HepG2 (cell line): ENCODE data around the gene CAPN9. TPM values are rescaled to one million over a fixed set of nuclear protein-coding genes. Genes with fewer than 3 reads are reported as not detected.
A peak's percentile ranks its signal among the peaks of the same experiment; 100 is the strongest.

Experiments
- AKNA ChIP-seq: sonication (generic); formaldehyde crosslinking; IDR thresholded peaks from 2 replicates; pipeline ENCODE4 v1.4.0; 2020; ENCODE audit warnings: missing genetic modification reagents, borderline replicate concordance
- HDAC1 ChIP-seq: sonication (generic); formaldehyde crosslinking; IDR thresholded peaks from 2 replicates; pipeline ENCODE4 v1.5.1; 2020; ENCODE audit warnings: mild to moderate bottlenecking, missing genetic modification reagents
- IKZF1 ChIP-seq: fragments of 450-650 bp; IDR thresholded peaks from 2 replicates; pipeline ENCODE4 v1.7.1; 2016
- KIAA2018 ChIP-seq: sonication (generic); formaldehyde crosslinking; IDR thresholded peaks from 2 replicates; pipeline ENCODE4 v1.5.0; 2020; ENCODE audit warnings: mild to moderate bottlenecking, missing genetic modification reagents, borderline replicate concordance
- LBX2 ChIP-seq: sonication (generic); formaldehyde crosslinking; IDR thresholded peaks from 2 replicates; pipeline ENCODE4 v1.5.0; 2020; ENCODE audit warnings: missing genetic modification reagents, mild to moderate bottlenecking, borderline replicate concordance
- MTA3 ChIP-seq: sonication (generic); formaldehyde crosslinking; IDR thresholded peaks from 2 replicates; pipeline ENCODE4 v1.4.0; 2020; ENCODE audit warnings: missing genetic modification reagents
- NBN ChIP-seq: fragments of 450-650 bp; conservative IDR thresholded peaks from 2 replicates; pipeline ENCODE4 v1.6.1; 2017
- NR1H2 ChIP-seq: sonication (generic); formaldehyde crosslinking; IDR thresholded peaks from 2 replicates; pipeline ENCODE4 v1.8.1; 2022; ENCODE audit warnings: low read depth, missing genetic modification reagents, borderline replicate concordance
- SYNCRIP ChIP-seq: fragments of 200-400 bp; formaldehyde crosslinking; IDR thresholded peaks from 2 replicates; pipeline ENCODE4 v1.6.1; 2018; ENCODE audit warnings: mild to moderate bottlenecking, low read depth, low read length; ENCODE audit not compliant: insufficient read depth
- ZNF468 ChIP-seq: sonication (generic); formaldehyde crosslinking; IDR thresholded peaks from 2 replicates; pipeline ENCODE4 v1.8.0; 2022; ENCODE audit warnings: mild to moderate bottlenecking, moderate library complexity, missing genetic modification reagents
- ZNF674 ChIP-seq: sonication (generic); formaldehyde crosslinking; IDR thresholded peaks from 2 replicates; pipeline ENCODE4 v1.5.0; 2020; ENCODE audit warnings: low read depth, mild to moderate bottlenecking, missing genetic modification reagents
- polyA plus RNA-seq, 8 experiments: library from polyadenylated mRNA; depleted of rRNA in 3 of 8; stranded (reverse) in 7 of 8; unstranded in 1 of 8; fragments of >200 nt; fragmentation: Illumina TruSeq in 4 of 8; extraction: Trizol in 4 of 8; gene quantifications; 2 replicates each; pipeline versions ENCODE4 v1.2.1 to v1.2.3, GENCODE V29; 2011 to 2016; ENCODE audit warnings: low read depth in 4 of 8, missing spikeins in 1 of 8, mixed read lengths in 1 of 8; ENCODE audit not compliant: insufficient read depth in 1 of 8
- total RNA-seq, 5 experiments: library from RNA; depleted of rRNA; stranded (reverse); fragments of >200 nt; fragmentation: Illumina TruSeq; extraction: Trizol; gene quantifications; 2 replicates each; pipeline ENCODE4 v1.2.3, GENCODE V29; 2016; ENCODE audit warnings: low read depth in 1 of 5
- TF ChIP-seq, protein P1 (sequence below), 2 experiments: sonication (generic) in 1 of 2; formaldehyde crosslinking in 1 of 2; IDR thresholded peaks; 2 replicates each; pipeline versions ENCODE4 v1.4.0 to v1.6.1; 2018 to 2020; ENCODE audit warnings: missing genetic modification reagents in 2 of 2, borderline replicate concordance in 1 of 2, low read depth in 1 of 2, mild to moderate bottlenecking in 1 of 2, missing biosample characterization in 1 of 2

CAPN9 gene
- total and polyA plus RNA-seq, 2 of the 13 experiments (the other 11 are each of a cell fraction or from before 2014, with no cell fraction given), result 0.04 to 0.31 TPM

DNA sequence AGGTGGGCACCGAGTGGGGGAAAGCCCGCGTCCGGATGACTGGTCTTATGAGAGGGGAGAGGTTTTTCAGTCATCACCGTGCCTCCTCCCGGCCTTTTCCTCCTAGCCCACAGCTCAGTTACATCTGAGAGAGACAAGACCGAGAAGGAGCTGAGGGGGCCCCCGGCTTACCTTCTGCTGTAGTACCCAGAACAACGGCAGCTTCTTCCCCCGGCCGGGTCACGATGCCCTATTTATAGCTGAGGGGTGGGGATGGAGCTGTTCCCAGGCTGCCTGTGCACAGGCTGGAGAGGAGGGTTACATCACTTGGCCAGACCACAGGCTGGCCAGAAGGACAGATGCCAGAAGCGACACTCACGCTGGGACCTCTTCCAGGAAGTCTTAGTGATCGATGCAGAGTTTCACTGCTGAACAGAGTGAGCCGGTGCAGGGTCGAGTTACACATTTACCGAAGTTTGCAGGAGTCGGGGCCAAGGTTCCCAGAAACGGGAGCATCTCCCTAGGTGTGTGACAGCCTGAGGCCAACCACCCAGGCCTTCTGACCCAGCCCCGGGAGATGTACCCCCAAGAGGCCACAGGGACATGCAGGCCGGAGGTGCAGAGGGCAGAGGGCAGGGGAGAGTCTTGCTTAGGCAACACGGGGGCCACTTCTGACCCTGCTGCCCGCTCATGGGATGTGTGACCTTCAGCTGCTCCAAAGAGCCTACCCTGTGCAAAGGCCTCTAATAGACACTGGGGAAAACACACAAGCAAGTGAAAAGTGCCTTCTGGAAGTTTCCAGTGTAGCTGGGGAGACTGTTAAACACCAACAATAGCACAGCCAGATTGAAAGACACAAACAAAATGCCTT, 33.0 kb upstream of the CAPN9 start, which contains the start of gene AGT (continued):
- TF ChIP-seq KIAA2018 (CRISPR knock-in tag) (peak; percentile 79; the same call in 1 of the 2 replicates), SYNCRIP (no peak), HDAC1 (peak; percentile 99), ZNF468 (CRISPR knock-in tag) (no peak), NBN (no peak), AKNA (no peak), ZNF674 (CRISPR knock-in tag) (no peak), LBX2 (CRISPR knock-in tag) (no peak), MTA3 (CRISPR knock-in tag) (no peak), IKZF1 (no peak), NR1H2 (no peak)
- TF ChIP-seq, protein P1, sequence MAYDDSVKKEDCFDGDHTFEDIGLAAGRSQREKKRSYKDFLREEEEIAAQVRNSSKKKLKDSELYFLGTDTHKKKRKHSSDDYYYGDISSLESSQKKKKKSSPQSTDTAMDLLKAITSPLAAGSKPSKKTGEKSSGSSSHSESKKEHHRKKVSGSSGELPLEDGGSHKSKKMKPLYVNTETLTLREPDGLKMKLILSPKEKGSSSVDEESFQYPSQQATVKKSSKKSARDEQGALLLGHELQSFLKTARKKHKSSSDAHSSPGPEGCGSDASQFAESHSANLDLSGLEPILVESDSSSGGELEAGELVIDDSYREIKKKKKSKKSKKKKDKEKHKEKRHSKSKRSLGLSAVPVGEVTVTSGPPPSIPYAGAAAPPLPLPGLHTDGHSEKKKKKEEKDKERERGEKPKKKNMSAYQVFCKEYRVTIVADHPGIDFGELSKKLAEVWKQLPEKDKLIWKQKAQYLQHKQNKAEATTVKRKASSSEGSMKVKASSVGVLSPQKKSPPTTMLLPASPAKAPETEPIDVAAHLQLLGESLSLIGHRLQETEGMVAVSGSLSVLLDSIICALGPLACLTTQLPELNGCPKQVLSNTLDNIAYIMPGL (CRISPR knock-in tag; IDR thresholded peaks at IDR 0.05; ENCODE audit: borderline replicate concordance in 1 of 2, low read depth in 1 of 2), result peak; percentile 46 to 58; a peak in 2 of 4 replicates
